ENCODE data around the gene IFT57.

DNA sequence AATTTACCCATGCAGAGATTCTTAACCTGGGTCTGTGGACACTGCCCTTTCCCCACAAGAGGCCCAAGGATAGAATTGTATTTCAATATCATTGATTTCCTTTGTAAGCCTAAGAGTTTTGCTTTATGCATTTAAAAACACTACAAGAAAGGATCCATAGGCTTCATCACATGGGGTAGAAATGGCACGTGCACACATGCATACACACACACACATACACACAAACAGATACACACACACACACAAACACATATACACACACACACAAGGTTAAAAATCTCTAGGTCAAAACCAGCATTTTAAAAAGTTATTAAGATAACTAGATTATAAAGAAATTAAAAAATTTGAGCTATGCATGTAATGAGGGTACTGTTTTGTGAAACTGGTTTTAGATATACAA, 95.9 kb downstream of the IFT57 start:
- TF ChIP-seq, protein P1, sequence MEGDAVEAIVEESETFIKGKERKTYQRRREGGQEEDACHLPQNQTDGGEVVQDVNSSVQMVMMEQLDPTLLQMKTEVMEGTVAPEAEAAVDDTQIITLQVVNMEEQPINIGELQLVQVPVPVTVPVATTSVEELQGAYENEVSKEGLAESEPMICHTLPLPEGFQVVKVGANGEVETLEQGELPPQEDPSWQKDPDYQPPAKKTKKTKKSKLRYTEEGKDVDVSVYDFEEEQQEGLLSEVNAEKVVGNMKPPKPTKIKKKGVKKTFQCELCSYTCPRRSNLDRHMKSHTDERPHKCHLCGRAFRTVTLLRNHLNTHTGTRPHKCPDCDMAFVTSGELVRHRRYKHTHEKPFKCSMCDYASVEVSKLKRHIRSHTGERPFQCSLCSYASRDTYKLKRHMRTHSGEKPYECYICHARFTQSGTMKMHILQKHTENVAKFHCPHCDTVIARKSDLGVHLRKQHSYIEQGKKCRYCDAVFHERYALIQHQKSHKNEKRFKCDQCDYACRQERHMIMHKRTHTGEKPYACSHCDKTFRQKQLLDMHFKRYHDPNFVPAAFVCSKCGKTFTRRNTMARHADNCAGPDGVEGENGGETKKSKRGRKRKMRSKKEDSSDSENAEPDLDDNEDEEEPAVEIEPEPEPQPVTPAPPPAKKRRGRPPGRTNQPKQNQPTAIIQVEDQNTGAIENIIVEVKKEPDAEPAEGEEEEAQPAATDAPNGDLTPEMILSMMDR (IDR thresholded peaks at IDR 0.05): no peak
- no peak for TF ChIP-seq POLR2A (IDR thresholded peaks at IDR 0.05)
- no peak for TF ChIP-seq EP300 (IDR thresholded peaks at IDR 0.05)

Measured in gastroesophageal sphincter (tissue), 3 donors.